HEK293T (cell line): ENCODE results near the gene OR2A42.
"Not testable (repeated sequence)": the region's sequence is repeated elsewhere in the genome, so short reads cannot be mapped to it uniquely, and the experiment has no call there.

Source experiments
- CTCF ChIA-PET: fragments of 350-600 bp; formaldehyde crosslinking; extraction: SDS; loops from one replicate; lab custom pipeline; 2021; ENCODE audit warnings: antibody characterized with exemption, inconsistent platforms; lab: Yijun Ruan, JAX
- POLR2A ChIA-PET: fragments of 350-600 bp; formaldehyde crosslinking; extraction: SDS; loops from one replicate; lab custom pipeline; 2020; ENCODE audit warnings: antibody characterized with exemption, inconsistent platforms; lab: Yijun Ruan, JAX
- DNase-seq: peaks from one replicate; pipeline ENCODE4 v3.0.0; 2012; ENCODE audit warnings: mixed read lengths; ENCODE audit errors: extremely low spot score
- HDGF ChIP-seq: fragments of 450-650 bp; IDR thresholded peaks from 2 replicates; pipeline ENCODE4 v1.6.1; 2017; ENCODE audit warnings: antibody characterized with exemption, borderline replicate concordance
- NFRKB ChIP-seq: fragments of 450-650 bp; IDR thresholded peaks from 2 replicates; pipeline ENCODE4 v1.6.1; 2016; ENCODE audit warnings: mild to moderate bottlenecking, moderate library complexity
- TARDBP ChIP-seq: fragments of 450-650 bp; IDR thresholded peaks from 2 replicates; pipeline ENCODE4 v1.6.1; 2016

Gene OR2A42

GRCh38 chr7:144255471-144255897 lies 16.1 kb upstream of the OR2A42 start:
- ChIA-PET POLR2A (no interaction called here), CTCF (no interaction called here)
- TF ChIP-seq NFRKB: no peak
- TF ChIP-seq TARDBP: no peak
- TF ChIP-seq HDGF: no peak
- DNase-seq: no peak

GRCh38 chr7:144252307-144252706 lies 12.9 kb upstream of the OR2A42 start:
- DNase-seq, CTCF ChIA-PET, POLR2A ChIA-PET: not testable (repeated sequence)

GRCh38 chr7:144247674-144248330 lies 8.4 kb upstream of the OR2A42 start:
- POLR2A ChIA-PET, DNase-seq, CTCF ChIA-PET: not testable (repeated sequence)

GRCh38 chr7:144246967-144247366 lies 7.6 kb upstream of the OR2A42 start:
- DNase-seq, CTCF ChIA-PET, POLR2A ChIA-PET: not testable (repeated sequence)

GRCh38 chr7:144245372-144245771 lies 6.0 kb upstream of the OR2A42 start:
- DNase-seq, CTCF ChIA-PET, POLR2A ChIA-PET: not testable (repeated sequence)

GRCh38 chr7:144238530-144239082 lies 799 bp downstream of the OR2A42 start:
- CTCF ChIA-PET, POLR2A ChIA-PET, DNase-seq: not testable (repeated sequence)

- DNase-seq, POLR2A ChIA-PET, CTCF ChIA-PET: not testable (repeated sequence)
Measured at GRCh38 chr7:144233039-144233438, 6.4 kb downstream of the OR2A42 start.

GRCh38 chr7:144231027-144231426 lies 8.4 kb downstream of the OR2A42 start:
- POLR2A ChIA-PET: not testable (repeated sequence)

GRCh38 chr7:144228810-144229209 lies 10.6 kb downstream of the OR2A42 start:
- DNase-seq, CTCF ChIA-PET, POLR2A ChIA-PET: not testable (repeated sequence)

More at GRCh38 chr7:144231027-144231426, 8.4 kb downstream of the OR2A42 start:
- CTCF ChIA-PET, DNase-seq: not testable (repeated sequence)

GRCh38 chr7:144226866-144227265 lies 12.5 kb downstream of the OR2A42 start:
- DNase-seq, POLR2A ChIA-PET, CTCF ChIA-PET: not testable (repeated sequence)

- POLR2A ChIA-PET, CTCF ChIA-PET: not testable (repeated sequence)
Measured at GRCh38 chr7:144223675-144224074, 15.7 kb downstream of the OR2A42 start.

GRCh38 chr7:144220531-144220930 lies 18.9 kb downstream of the OR2A42 start:
- CTCF ChIA-PET, DNase-seq, POLR2A ChIA-PET: not testable (repeated sequence)

More at GRCh38 chr7:144223675-144224074, 15.7 kb downstream of the OR2A42 start:
- DNase-seq: not testable (repeated sequence)

- DNase-seq, POLR2A ChIA-PET, CTCF ChIA-PET: not testable (repeated sequence)
Measured at GRCh38 chr7:144219149-144219548, 20.3 kb downstream of the OR2A42 start.

- POLR2A ChIA-PET, CTCF ChIA-PET, DNase-seq: not testable (repeated sequence)
Measured at GRCh38 chr7:144218581-144218980, 20.8 kb downstream of the OR2A42 start.

GRCh38 chr7:144217200-144217599 lies 22.2 kb downstream of the OR2A42 start:
- CTCF ChIA-PET, POLR2A ChIA-PET: not testable (repeated sequence)

GRCh38 chr7:144205306-144205705 lies 34.1 kb downstream of the OR2A42 start:
- CTCF ChIA-PET, DNase-seq, POLR2A ChIA-PET: not testable (repeated sequence)

More at GRCh38 chr7:144217200-144217599, 22.2 kb downstream of the OR2A42 start:
- not testable (repeated sequence) for DNase-seq

GRCh38 chr7:144203086-144203485 lies 36.3 kb downstream of the OR2A42 start:
- CTCF ChIA-PET, POLR2A ChIA-PET: not testable (repeated sequence)

GRCh38 chr7:144201978-144202377 lies 37.4 kb downstream of the OR2A42 start:
- CTCF ChIA-PET, POLR2A ChIA-PET, DNase-seq: not testable (repeated sequence)

More at GRCh38 chr7:144203086-144203485, 36.3 kb downstream of the OR2A42 start:
- DNase-seq: not testable (repeated sequence)

GRCh38 chr7:144198934-144199333 lies 40.5 kb downstream of the OR2A42 start:
- DNase-seq, CTCF ChIA-PET, POLR2A ChIA-PET: not testable (repeated sequence)
